Body of pancreas (tissue), 4 donors: ENCODE measurements around the gene DYNC1I1.

Source experiments
- CTCF ChIP-seq, 7 experiments: fragments of 450-650 bp in 4 of 7; fragments of 200-600 bp in 3 of 7; sonication (generic) in 3 of 7; IDR thresholded peaks; one replicate each; pipeline ENCODE4 v1.5.1; 2016 to 2019; ENCODE audit warnings: antibody characterized with exemption in 7 of 7
- POLR2A ChIP-seq, 3 donors: fragments of 450-650 bp; IDR thresholded peaks; one replicate each; pipeline ENCODE4 v1.6.1; 2016; ENCODE audit warnings: antibody characterized with exemption in 3 of 3, mild to moderate bottlenecking in 2 of 3

- TF ChIP-seq POLR2A (IDR thresholded peaks at IDR 0.05) (no peak), CTCF (IDR thresholded peaks at IDR 0.05) (no peak)
Observed at GRCh38 chr7:96090756-96091155, 318.4 kb downstream of the DYNC1I1 start.
